GM21723 (cell line): ENCODE data around the gene FERD3L.

Experiments used
- ATAC-seq: cut with Tn5 transposase; IDR thresholded peaks from one replicate; pipeline ENCODE4 v1.9.1; 2021; ENCODE audit warnings: mild to moderate bottlenecking, moderate library complexity; ENCODE audit not compliant: unreplicated experiment

FERD3L gene

DNA sequence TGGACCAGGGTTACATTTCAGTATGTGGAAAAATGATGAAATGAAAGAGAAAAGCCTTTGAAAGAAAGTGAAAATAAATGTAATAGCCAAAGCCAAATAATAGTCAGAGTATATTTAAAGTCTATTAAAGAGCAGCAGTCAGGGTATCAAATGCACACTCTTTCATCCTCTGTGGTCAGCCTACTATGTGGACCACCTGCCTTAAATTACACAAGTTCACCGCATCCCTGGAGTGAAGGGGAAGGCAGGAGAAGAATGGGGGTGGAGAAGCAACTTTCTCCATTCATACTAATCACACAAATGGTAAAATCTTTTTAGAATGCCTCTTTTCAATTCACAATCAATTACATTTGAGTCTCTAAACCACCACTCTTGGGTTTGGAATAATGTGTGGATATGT, 43.7 kb downstream of the FERD3L start:
- no peak for ATAC-seq

DNA sequence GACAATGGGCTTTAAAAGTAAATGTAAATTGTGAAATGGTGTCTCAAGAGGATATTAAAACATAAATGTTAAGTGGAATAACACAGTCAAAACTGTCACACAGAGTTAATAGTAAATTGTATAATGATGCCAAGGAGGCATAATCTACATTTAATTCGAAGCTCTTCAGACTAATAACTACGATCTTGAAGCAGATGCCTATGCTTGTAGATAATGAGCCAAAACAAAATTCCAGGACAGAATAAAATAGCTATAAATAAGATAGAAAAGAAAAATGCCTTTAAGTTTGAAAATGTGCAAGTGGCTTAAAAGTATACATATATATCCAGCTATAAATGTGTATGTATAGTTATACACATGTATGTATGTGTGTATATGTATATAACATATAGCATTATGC, 45.3 kb downstream of the FERD3L start:
- ATAC-seq, result no peak

DNA sequence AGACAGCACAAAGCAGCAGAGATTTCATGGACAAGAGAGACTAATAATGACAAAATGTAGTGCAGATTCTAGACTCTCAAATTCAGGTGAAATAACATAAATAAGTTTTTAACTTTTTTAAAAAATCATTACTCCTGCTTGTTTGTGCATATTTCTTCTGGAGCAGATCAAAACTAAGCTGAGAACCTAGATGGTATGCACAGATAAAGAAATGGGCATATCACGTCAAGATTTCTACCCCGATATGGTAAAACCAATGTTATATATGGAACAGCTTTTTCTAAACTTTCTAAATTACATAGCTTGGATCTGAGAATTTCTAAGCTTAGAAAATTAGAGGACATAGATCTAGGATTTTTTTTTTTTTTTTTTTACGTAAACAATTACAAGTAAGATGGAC, 46.0 kb downstream of the FERD3L start:
- ATAC-seq, result no peak

DNA sequence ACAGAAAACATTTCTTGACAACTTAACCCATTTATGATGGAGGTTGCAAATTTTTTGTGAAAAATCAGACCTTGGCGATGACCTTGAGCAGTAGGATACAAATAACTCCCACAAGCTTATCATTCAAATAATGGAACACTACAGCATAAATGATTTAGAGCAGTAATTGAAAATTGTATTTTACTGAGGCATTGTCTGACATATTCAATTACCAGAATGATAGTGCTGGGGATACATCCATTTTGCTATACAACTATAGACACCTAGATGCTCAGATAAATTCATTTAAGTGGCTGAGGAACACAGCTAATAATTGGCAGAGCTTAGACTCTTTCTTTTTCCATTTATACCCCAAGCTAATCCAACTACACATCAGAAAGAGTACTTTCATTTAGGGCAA, 46.7 kb downstream of the FERD3L start:
- ATAC-seq, result no peak

DNA sequence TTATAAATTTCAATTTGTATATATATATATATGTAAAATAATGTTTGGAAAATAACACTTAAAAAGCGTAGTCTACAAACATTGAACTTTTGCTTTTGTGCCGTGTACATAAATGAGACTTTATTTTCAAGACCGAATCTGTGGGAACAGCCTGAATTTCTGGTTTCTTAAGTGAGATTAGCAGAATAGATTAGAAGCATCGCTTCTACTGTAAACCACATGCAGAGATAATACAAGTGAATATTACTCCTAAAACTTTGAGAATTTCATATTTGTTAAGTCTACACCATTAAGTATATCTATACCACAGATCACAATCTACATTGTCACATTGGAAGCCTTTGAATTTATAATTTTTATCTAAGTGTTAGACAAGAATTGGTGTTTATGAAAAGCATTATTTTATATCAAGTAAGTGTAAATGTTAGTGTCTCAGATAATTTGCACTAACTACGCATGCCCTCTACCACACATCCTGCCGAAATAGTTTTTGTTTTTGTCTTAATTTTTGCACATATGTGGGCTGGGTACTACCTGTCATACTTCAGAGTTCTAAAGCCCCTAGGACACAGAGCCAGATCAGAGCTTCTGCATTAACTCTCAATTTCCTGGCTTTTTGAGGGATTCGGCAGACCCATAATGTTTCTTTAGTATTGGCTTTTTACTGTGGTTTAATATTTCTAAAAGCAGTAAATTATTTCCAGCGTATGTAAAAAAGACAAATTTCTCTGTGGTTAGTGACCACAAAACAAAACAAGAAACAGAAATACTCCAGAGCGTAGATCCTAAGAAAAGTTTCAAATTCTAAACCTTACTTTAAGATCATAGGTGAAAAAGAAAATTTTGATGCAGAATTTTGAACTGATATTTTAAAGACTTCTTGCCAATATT, 47.8 kb downstream of the FERD3L start:
- no peak for ATAC-seq

DNA sequence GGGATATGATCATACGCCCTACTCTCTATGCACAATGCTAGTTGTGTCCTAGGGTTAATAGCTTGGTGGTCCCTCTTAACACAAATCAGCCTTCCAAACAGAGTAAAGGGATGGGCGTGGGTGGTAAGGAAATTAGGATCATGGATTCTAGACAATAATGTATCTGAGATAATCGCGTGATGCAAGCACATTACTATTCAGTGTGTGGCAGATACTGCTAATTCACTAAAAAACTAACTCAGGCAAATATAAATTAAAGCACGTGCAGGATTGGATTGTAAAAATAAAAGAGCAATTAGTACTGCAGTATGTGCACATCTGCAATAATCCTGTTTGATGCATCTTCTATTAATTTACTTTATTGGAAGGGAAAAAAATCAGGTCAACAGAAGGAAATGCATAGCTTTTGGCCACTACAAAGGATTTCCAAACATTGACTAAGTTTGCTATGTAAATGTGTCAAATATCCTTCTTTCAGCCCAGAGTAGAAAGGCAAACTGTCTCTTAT, 49.8 kb downstream of the FERD3L start:
- no peak for ATAC-seq
